Kidney glomerular epithelial cell (primary cell): ENCODE measurements around the gene RPL36AL.
A peak's percentile ranks its signal among the peaks of the same experiment; 100 is the strongest.
"Not testable (repeated sequence)": the region's sequence is repeated elsewhere in the genome, so short reads cannot be mapped to it uniquely, and the experiment has no call there.

ENCODE experiments used
- DNase-seq: peaks from one replicate; lab custom pipeline; 2025; lab: John Stamatoyannopoulos, UW

The RPL36AL gene

GRCh38 chr14:49620182-49621113 lies at the start of gene RPL36AL, which contains the start of gene MGAT2:
Gene RPL36AL (minus strand): TSS chr14:49620626. CDS start chr14:49619104, 1,522 bp downstream.
Gene MGAT2 (plus strand): TSS chr14:49620799. CDS start chr14:49621269, 470 bp downstream.
- DNase-seq, result peak; percentile 96

GRCh38 chr14:49659526-49660455 lies 39.4 kb upstream of the RPL36AL start:
- no peak for DNase-seq

DNA sequence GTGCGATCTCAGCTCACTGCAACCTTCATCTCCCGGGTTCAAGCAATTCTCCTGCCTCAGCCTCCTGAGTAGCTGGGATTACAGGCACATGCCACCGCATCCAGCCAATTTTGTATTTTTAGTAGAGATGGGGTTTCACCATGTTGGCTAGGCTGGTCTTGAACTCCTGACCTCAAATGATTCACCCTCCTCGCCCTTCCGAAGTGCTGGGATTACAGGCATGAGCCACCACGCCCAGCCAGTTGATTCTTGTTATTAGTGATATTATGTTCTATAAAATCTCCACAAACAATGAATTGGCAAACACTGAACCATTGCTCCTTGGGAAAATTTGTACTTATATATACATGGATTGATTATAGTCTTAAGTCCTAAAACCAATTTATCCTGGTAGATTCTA lies 37.1 kb upstream of the RPL36AL start:
- DNase-seq, result not testable (repeated sequence)

DNA sequence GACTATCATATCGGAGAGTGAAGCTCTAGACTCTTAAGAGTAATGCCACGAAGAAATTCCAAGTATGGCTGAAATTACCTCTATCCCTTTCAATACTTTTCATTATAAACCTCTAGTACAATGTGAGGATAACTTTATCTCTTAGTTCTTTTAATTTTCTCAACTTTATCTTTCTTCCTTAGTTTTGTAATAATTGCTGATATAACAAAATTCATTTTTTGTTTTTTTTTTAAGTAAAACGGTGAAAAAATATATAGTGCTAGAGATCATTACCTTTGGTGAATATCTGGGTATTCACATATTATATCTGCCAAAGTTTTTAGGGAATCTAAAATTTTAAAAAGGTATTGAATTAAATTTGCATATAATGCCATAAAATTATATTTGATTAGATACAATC lies 34.1 kb upstream of the RPL36AL start:
- DNase-seq, result no peak

DNA sequence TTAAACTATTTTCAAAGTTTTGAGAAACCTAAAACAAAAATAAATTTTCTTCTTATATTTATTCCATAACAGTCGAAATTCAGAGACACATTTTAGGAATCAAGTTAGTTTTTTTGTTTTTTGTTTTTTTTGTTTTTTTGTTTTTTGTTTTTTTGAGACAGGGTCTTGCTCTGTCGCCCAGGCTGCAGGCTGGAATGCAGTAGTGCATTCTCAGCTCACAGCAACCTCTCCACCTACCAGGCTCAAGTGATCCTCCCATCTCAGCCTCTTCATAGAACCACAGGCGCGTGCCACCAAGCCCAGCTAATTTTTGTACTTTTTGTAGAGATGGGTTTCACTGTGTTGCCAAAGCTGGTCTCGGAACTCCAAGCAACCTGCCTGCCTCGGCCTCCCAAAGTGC lies 33.1 kb upstream of the RPL36AL start:
- DNase-seq, result no peak

DNA sequence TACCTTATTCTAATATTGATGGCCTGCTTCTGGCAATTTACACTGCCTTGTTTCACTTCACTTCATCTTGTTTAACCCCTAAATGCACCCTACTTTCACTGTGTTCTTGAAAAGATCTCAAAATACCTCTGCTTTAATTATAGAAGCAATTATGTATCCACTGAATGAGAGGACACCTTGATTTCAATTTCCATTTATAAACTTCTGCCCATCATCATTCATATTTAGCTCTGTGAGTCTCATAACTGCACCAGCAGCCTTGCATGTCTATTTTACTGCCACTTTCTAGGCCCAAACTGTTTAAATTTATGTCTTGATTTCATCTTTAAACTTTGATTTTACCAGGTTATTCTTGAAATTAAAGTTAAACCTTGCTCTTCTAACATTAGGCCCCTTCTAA lies 21.7 kb upstream of the RPL36AL start:
- DNase-seq, result no peak

- peak; percentile 17 for DNase-seq
Observed at GRCh38 chr14:49641697-49642129, 21.3 kb upstream of the RPL36AL start.

DNA sequence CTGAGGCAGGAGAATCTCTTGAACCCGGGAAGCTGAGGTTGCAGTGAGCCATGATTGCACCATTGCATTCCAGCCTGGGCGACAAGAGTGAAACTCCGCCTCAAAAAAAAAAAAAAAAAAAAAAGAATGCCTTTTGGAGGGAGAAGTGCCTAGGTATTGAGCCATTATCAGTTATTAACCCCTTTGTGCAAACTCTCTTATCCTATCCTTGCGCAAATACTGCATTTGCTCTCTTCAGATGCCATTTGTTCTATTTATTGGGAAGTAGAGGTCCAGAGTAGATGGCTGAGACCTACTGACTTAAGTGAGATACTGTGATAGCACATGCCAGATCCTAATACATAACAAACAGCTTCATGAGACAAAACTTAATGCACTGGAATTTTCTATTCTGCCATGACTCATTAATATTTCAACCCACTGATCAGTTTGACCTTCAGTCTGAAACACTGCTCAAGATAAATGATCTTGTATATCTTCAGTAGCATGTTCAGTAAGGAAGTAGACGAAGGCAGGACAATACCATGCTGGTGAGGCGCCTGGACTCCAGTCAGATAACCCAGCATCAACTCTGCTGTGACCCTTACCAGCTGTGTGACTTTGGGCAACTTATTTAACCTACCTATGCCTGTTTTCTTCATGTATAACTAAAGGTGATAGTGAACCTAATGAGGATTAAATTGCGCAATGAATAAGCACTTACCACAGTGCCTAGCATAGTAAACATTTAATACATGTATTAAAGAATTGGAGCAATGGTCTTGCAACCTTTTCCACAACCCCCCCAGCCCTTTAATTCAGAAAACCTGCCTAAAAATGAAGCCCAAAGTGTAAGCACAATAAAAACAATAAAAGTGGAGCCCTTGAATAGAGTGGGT lies 20.4 kb upstream of the RPL36AL start:
- no peak for DNase-seq

GRCh38 chr14:49637534-49638078 lies 17.2 kb upstream of the RPL36AL start:
- DNase-seq, result no peak

DNA sequence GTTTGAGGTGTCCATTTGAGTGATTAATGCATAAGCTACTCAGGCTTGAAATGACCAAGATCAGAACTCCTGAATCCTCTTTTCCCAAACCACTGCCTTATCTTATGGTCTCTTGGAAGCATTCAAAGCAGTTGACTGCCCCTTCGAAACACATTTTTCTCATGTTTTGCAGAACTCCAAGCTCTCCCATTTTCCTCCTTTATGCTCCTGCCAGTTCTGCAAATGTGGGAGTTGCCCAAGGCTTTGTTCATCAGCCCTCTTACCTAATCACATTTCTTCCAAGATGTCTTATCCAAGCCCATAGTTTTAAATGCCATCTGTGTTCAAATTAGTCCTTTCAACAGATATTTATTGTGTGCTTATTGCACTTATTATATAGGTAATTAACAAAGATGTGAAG lies 16.4 kb upstream of the RPL36AL start:
- no peak for DNase-seq

DNA sequence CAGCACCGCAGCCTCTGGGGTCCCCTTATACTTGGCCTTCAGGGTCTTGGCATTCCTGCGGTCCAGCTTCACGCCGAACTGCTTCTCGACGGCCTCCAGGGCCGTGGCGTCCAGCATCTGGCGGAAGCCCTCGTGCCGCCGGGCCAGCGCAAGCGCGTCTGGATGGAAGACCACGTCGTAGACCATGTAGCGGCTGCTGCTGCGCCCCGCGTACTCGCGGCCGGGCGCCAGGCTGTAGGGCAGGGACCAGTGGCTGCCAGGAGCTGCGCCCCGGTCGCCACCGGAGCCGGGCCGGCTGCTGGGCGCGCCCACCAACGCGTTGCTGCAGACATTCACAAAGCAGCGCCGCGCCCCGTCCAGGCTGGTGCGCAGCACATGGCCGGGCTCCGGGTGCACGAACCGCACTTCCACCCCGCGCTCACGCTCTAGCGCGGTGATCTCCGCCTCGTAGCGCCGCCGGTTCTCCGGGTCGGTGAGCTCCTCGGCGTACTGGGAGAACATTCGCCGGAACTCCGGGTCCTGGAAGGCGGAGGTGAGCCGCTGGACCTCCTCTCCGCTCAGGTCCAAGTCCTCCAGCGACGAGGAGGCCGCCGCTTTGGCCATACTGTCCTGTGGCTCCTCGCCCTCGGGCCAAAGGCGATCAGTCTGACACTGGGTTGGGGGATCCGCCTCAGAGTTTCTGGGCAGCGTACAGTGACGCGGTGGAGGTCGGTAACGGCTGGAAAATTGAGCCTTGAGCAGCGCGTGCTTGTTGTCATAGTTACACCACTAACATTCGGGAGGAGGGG lies 14.3 kb upstream of the RPL36AL start, which contains the start of gene DNAAF2:
DNAAF2 (minus strand) TSS at position 698 of the 788 bp plus-strand sequence; CDS start at position 603, 95 bp downstream.
- DNase-seq, result peak; percentile 57

DNA sequence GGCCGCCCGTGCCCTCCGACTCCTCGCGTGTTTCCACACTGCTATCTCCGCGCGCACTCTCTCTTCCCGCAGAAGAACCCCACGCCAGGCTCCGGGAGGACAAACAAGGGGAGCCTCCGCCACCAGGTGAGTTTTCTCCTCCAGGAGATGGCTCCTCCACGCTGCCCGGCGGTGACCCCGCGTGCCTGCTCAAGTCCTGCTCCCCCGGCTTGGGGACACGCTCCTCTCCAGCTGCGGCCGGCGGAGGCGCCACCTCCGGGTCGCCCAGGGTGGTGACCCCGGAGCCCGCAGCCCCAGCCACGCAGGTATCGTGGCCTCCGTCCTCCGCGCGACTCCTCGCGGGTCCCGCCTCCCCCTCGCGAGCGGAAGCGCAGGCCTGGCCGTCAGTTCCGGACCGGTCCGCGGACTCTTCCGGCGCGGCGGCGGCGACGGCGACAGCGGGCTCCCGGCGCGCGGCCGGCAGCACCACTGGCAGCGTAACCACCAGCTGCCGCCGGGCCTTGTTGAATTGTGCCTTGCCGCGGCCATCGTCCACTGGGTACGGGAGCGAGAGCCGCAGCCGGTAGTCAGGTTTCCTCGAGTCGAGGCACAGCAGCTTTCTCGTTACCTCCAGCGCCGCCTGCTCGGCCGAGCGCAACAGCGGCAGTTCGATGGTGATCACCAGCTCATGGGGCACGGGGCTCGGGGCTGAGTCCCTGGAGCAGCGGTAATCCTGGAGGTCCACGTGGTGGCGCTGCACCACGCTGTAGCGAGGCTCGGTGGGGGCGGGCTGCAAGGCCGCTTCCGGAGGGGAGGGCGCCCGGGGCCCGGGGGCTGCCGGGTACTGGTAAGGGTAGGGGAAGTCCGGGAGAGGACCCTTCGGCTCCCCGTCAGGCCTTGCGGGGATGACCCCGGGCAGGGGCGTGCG lies 13.5 kb upstream of the RPL36AL start:
- peak; percentile 88 for DNase-seq

DNA sequence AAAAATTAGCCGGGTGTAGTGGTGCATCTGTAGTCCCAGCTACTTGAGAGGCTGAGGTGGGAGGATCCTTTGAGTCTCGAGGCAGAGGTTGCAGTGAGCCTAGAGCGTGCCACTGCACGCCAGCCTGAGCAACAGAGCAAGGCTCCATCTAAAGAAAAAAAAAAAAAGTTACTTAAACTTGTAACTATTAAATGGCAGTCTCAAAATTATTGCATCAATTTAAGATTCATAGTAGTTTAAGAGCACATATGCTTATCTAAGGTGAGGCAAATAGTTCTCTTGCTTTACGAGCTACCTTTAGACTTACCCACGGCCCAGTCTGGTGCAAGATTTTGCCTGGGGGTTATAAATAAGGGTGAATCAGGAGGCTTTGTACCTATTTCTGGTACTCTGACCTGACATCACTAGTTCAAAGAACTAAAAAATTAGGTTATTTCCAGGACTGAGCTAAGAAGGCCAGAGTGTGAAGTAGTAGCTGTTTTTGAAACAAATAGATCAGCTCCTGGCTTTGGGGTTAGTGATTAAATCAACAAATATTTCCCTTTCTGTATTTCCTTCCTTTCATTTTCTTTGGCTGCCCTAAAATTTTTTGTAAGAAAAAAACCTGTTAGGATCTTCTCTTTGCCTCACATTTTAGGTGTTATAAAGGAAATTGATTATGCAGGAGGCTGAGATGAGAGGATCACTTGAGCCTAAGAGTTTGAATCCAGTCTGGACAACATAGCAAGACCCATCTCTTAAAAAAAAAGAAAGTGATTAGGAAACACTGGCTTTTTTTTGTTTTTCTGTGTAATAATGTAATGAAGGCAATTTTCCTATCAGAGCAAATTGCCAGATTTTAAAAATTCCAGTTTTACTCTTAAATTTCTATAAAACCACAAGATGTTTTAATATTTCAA lies 3.8 kb upstream of the RPL36AL start:
- DNase-seq, result no peak

DNA sequence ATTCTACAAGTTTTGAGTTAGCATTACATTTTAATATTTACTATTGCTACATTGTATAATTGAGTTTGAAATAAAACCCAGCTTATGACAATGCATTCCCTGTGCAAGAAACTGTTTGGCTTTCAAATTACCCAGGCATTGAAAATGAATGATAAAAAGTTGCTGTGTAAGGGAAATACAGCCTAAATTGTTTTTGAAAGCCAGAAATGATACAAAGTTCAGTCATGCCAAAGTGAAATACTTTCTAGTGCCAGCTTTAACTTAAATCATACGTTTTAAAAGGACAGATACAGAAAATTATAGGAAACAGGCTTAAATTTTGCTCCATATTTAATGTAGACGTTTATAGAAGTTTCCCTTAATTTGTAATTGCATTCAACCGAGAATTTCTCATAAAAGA lies 3.0 kb upstream of the RPL36AL start:
- no peak for DNase-seq

DNA sequence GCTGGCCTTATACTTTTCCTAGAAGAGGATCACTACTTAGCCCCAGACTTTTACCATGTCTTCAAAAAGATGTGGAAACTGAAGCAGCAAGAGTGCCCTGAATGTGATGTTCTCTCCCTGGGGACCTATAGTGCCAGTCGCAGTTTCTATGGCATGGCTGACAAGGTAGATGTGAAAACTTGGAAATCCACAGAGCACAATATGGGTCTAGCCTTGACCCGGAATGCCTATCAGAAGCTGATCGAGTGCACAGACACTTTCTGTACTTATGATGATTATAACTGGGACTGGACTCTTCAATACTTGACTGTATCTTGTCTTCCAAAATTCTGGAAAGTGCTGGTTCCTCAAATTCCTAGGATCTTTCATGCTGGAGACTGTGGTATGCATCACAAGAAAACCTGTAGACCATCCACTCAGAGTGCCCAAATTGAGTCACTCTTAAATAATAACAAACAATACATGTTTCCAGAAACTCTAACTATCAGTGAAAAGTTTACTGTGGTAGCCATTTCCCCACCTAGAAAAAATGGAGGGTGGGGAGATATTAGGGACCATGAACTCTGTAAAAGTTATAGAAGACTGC lies 1.7 kb upstream of the RPL36AL start:
- no peak for DNase-seq

DNA sequence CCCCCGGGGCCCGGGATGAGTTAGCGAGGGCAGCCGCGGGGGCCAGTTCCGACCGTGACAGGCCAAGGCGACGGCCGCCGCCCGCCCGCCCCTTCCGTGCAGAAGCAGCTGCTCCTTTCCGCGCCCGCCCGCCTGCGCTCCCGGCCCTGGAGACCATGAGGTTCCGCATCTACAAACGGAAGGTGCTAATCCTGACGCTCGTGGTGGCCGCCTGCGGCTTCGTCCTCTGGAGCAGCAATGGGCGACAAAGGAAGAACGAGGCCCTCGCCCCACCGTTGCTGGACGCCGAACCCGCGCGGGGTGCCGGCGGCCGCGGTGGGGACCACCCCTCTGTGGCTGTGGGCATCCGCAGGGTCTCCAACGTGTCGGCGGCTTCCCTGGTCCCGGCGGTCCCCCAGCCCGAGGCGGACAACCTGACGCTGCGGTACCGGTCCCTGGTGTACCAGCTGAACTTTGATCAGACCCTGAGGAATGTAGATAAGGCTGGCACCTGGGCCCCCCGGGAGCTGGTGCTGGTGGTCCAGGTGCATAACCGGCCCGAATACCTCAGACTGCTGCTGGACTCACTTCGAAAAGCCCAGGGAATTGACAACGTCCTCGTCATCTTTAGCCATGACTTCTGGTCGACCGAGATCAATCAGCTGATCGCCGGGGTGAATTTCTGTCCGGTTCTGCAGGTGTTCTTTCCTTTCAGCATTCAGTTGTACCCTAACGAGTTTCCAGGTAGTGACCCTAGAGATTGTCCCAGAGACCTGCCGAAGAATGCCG lies 872 bp upstream of the RPL36AL start:
- DNase-seq, result no peak

DNA sequence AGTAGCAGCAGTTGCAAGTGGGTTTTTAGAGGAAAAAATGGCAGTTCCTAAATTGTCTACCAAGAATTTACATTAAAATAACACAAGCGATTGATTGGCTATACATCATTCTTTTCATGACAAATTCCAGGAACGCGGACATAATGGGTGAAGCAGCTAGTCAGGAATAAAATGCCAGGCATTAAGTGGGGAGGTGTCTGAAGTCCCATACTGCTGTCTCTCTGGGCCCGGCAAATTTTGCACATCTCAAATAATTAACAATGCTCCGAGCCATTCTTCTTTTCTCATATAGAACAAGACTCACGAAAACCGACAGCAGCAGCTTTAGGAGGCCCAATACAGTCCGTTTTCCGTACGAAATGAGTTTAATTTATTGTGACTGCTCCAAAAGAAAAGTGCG lies 696 bp downstream of the RPL36AL start:
- no peak for DNase-seq
